Measurements from ENCODE around the gene RYR3. TPM values are rescaled to one million over a fixed set of nuclear protein-coding genes. Genes with fewer than 3 reads are reported as not detected.

RYR3 gene
- total RNA-seq, 1 experiment from 2014 or later = 0.66 TPM

DNA sequence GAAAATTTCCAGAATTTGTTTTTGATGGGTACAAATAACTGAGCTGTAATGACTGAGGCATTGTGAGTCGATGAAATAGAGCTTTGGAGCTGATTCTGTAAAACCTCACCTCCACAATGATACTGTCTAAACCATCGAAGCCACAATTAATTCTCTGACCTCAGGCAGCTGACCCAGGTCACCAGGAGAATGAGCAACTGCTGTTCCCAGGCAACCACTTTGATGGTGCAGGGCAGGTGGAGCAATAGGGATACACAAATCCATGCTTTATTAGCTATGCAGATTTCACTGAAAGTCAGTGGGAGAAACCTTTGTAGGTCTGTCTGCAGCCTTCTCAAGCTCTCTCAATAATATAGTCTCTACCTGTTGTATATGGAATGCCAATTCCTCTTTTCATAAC is 204.4 kb downstream of the RYR3 start:
- no TSS peak for BruUV-seq (replicated peaks)

DNA sequence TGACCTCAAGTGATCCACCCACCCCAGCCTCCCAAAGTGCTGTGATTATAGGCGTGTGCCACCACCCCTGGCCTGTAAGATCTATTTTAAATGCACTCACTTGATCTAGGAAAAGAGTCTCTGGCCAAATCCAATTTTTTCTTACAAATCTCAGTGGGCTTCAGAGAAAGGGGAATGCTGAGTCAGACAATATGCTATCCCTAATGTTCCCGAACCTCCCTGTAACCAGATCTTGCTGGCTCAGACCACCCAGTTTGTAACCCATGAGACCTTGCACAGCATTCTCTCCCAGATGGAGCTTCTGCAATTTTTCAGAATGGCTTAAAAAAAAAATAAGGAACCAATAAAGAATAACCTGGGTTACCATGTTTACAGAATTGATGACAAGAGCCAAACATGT is 205.8 kb downstream of the RYR3 start:
- TF ChIP-seq, protein P1, sequence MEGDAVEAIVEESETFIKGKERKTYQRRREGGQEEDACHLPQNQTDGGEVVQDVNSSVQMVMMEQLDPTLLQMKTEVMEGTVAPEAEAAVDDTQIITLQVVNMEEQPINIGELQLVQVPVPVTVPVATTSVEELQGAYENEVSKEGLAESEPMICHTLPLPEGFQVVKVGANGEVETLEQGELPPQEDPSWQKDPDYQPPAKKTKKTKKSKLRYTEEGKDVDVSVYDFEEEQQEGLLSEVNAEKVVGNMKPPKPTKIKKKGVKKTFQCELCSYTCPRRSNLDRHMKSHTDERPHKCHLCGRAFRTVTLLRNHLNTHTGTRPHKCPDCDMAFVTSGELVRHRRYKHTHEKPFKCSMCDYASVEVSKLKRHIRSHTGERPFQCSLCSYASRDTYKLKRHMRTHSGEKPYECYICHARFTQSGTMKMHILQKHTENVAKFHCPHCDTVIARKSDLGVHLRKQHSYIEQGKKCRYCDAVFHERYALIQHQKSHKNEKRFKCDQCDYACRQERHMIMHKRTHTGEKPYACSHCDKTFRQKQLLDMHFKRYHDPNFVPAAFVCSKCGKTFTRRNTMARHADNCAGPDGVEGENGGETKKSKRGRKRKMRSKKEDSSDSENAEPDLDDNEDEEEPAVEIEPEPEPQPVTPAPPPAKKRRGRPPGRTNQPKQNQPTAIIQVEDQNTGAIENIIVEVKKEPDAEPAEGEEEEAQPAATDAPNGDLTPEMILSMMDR (IDR thresholded peaks at IDR 0.05; ENCODE audit: insufficient read depth in 1 of 2, low read depth in 1 of 2, low read length in 1 of 2, severe bottlenecking in 1 of 2, unreplicated experiment in 1 of 2) = no peak
- Histone ChIP-seq H3K4me3 (ENCODE audit: low read depth, low read length) (no peak overlapping the region), H3K27me3 (replicated peaks; ENCODE audit: control insufficient read depth, insufficient read depth, low read length) (no peaks in the 10 kb centered on the region), H3K36me3 (ENCODE audit: control insufficient read depth, insufficient read depth, low read length) (no peaks in the 10 kb centered on the region), H3K9me3 (no peaks in the 10 kb centered on the region), H3K4me1 (no peaks in the 10 kb centered on the region)
- intact Hi-C loops (cut with micrococcal nuclease; ENCODE audit: unreplicated experiment) = no loop called here
- no peaks in the 10 kb centered on the region for H3K36me3 Mint-ChIP-seq (ENCODE audit: insufficient read depth, unreplicated experiment)
- BruUV-seq (replicated peaks) = no TSS peak
- no peak for DNase-seq
- no peaks in the 10 kb centered on the region for H3K9me3 Mint-ChIP-seq (ENCODE audit: unreplicated experiment)
- no peaks in the 10 kb centered on the region for H3K4me1 Mint-ChIP-seq (ENCODE audit: low read depth, unreplicated experiment)
- no peak overlapping the region for H3K4me3 Mint-ChIP-seq (ENCODE audit: unreplicated experiment)
- peaks cover 22% of the 10 kb centered on the region for H3K27me3 Mint-ChIP-seq (ENCODE audit: insufficient read depth, unreplicated experiment)
- CTCF ChIA-PET = no interaction called here
- no peak overlapping the region for H3K27ac Mint-ChIP-seq (ENCODE audit: unreplicated experiment)
- POLR2A ChIA-PET = no interaction called here

More for the DNA sequence above, 204.4 kb downstream of the RYR3 start:
- CTCF ChIA-PET = no interaction called here
- Histone ChIP-seq H3K4me3 (ENCODE audit: low read depth, low read length) (no peak overlapping the region), H3K4me1 (no peaks in the 10 kb centered on the region), H3K36me3 (ENCODE audit: control insufficient read depth, insufficient read depth, low read length) (no peaks in the 10 kb centered on the region), H3K9me3 (no peaks in the 10 kb centered on the region), H3K27me3 (replicated peaks; ENCODE audit: control insufficient read depth, insufficient read depth, low read length) (no peaks in the 10 kb centered on the region)
- H3K4me1 Mint-ChIP-seq (ENCODE audit: low read depth, unreplicated experiment) = no peaks in the 10 kb centered on the region
- no peak overlapping the region for H3K27ac Mint-ChIP-seq (ENCODE audit: unreplicated experiment)
- intact Hi-C loops (cut with micrococcal nuclease; ENCODE audit: unreplicated experiment) = no loop called here
- TF ChIP-seq, protein P1 (IDR thresholded peaks at IDR 0.05; ENCODE audit: insufficient read depth in 1 of 2, low read depth in 1 of 2, low read length in 1 of 2, severe bottlenecking in 1 of 2, unreplicated experiment in 1 of 2) = no peak
- no peaks in the 10 kb centered on the region for H3K9me3 Mint-ChIP-seq (ENCODE audit: unreplicated experiment)
- H3K4me3 Mint-ChIP-seq (ENCODE audit: unreplicated experiment) = no peak overlapping the region
- H3K27me3 Mint-ChIP-seq (ENCODE audit: insufficient read depth, unreplicated experiment) = peaks cover 22% of the 10 kb centered on the region
- POLR2A ChIA-PET = no interaction called here
- H3K36me3 Mint-ChIP-seq (ENCODE audit: insufficient read depth, unreplicated experiment) = no peaks in the 10 kb centered on the region
- DNase-seq = no peak

DNA sequence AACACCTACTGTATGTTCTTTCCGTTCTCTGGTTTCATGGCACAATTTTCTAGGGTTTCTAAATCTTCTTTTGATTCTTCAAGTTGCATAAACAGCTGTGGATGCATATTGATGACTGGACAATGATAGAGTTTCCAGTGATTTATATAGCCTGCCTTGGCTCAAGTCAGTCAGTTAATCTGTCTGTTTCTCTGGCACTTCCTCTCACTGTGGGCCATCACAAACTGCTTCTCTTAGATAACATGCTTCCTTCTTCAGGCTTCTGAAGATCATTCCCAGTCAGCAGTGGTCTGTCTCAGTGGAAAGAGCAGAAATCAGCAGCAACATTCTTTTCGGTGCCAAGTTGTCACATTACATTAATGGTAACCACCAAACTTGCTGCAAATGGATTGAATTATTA is 207.2 kb downstream of the RYR3 start:
- H3K4me1 Mint-ChIP-seq (ENCODE audit: low read depth, unreplicated experiment) = no peaks in the 10 kb centered on the region
- TF ChIP-seq, protein P1 (IDR thresholded peaks at IDR 0.05; ENCODE audit: insufficient read depth in 1 of 2, low read depth in 1 of 2, low read length in 1 of 2, severe bottlenecking in 1 of 2, unreplicated experiment in 1 of 2) = no peak
- Histone ChIP-seq H3K4me1 (no peaks in the 10 kb centered on the region), H3K27me3 (replicated peaks; ENCODE audit: control insufficient read depth, insufficient read depth, low read length) (no peaks in the 10 kb centered on the region), H3K9me3 (no peaks in the 10 kb centered on the region), H3K36me3 (ENCODE audit: control insufficient read depth, insufficient read depth, low read length) (no peaks in the 10 kb centered on the region), H3K4me3 (ENCODE audit: low read depth, low read length) (no peak overlapping the region)
- intact Hi-C loops (cut with micrococcal nuclease; ENCODE audit: unreplicated experiment) = no loop called here
- H3K27ac Mint-ChIP-seq (ENCODE audit: unreplicated experiment) = no peak overlapping the region
- H3K36me3 Mint-ChIP-seq (ENCODE audit: insufficient read depth, unreplicated experiment) = no peaks in the 10 kb centered on the region
- BruUV-seq (replicated peaks) = no TSS peak
- ChIA-PET CTCF (no interaction called here), POLR2A (no interaction called here)
- H3K27me3 Mint-ChIP-seq (ENCODE audit: insufficient read depth, unreplicated experiment) = peaks cover 16% of the 10 kb centered on the region
- DNase-seq = no peak
- no peak overlapping the region for H3K4me3 Mint-ChIP-seq (ENCODE audit: unreplicated experiment)
- H3K9me3 Mint-ChIP-seq (ENCODE audit: unreplicated experiment) = no peaks in the 10 kb centered on the region
